Type B pancreatic cell (in vitro differentiated cells): ENCODE measurements around the gene OR52K2. TPM values are rescaled to one million over a fixed set of nuclear protein-coding genes. Genes with fewer than 3 reads are reported as not detected.

Experiments used
- DNase-seq: peaks from one replicate; pipeline ENCODE4 v3.0.0; 2021; ENCODE audit warnings: mixed read lengths; ENCODE audit not compliant: unreplicated experiment; ENCODE audit errors: extremely low spot score
- H3K27ac Mint-ChIP-seq: 2 replicates; pipeline ENCODE4 v1.8.0; 2021; ENCODE audit warnings: mild to moderate bottlenecking, mixed read lengths
- H3K27me3 Mint-ChIP-seq: 2 replicates; pipeline ENCODE4 v1.8.0; 2021; ENCODE audit warnings: mixed read lengths
- H3K36me3 Mint-ChIP-seq: 2 replicates; pipeline ENCODE4 v1.8.0; 2021; ENCODE audit warnings: mixed read lengths
- H3K4me1 Mint-ChIP-seq: one replicate; pipeline ENCODE4 v1.8.0; 2021; ENCODE audit warnings: mixed read lengths; ENCODE audit not compliant: unreplicated experiment
- H3K4me3 Mint-ChIP-seq: 2 replicates; pipeline ENCODE4 v1.8.0; 2021; ENCODE audit warnings: mild to moderate bottlenecking, mixed read lengths
- H3K9me3 Mint-ChIP-seq: 2 replicates; pipeline ENCODE4 v1.8.0; 2021; ENCODE audit warnings: mixed read lengths
- total RNA-seq: library from RNA; stranded (reverse); gene quantifications from 2 replicates; pipeline ENCODE4 v1.2.1, GENCODE V29; 2021; ENCODE audit warnings: low replicate concordance
- TF ChIP-seq, protein P1 (sequence below): fragments of 200-600 bp; sonication (generic); conservative IDR thresholded peaks from 2 replicates; pipeline ENCODE4 v1.5.0; 2021; ENCODE audit warnings: antibody characterized with exemption, mild to moderate bottlenecking

The OR52K2 gene
- total RNA-seq, 1 donor from 2014 or later: not detected

DNA sequence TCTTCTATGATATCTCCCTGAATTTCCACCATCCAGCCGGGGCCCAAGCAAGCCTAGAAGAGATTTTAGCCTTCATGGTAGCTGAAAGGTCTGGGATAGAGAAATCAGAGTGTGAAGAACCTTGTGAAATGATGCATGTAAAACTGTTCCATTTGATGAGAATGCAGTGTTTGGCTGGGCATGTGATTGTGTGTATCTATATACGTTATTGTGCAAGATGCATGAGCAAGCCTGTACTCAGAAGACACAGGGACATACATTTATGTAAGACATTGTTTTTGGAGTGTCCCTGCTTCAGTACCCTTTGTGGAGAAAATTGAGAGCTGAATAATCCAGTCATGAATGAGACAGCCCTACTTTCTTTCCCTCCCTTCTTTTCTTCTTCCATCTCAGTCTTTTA, 15.2 kb upstream of the OR52K2 start:
- Mint-ChIP-seq H3K4me1 (no peaks in the 10 kb centered on the region), H3K9me3 (peaks cover under 1% of the 10 kb centered on the region), H3K27ac (no peak overlapping the region), H3K36me3 (no peaks in the 10 kb centered on the region), H3K27me3 (peaks cover 11% of the 10 kb centered on the region), H3K4me3 (no peak overlapping the region)
- TF ChIP-seq, protein P1, sequence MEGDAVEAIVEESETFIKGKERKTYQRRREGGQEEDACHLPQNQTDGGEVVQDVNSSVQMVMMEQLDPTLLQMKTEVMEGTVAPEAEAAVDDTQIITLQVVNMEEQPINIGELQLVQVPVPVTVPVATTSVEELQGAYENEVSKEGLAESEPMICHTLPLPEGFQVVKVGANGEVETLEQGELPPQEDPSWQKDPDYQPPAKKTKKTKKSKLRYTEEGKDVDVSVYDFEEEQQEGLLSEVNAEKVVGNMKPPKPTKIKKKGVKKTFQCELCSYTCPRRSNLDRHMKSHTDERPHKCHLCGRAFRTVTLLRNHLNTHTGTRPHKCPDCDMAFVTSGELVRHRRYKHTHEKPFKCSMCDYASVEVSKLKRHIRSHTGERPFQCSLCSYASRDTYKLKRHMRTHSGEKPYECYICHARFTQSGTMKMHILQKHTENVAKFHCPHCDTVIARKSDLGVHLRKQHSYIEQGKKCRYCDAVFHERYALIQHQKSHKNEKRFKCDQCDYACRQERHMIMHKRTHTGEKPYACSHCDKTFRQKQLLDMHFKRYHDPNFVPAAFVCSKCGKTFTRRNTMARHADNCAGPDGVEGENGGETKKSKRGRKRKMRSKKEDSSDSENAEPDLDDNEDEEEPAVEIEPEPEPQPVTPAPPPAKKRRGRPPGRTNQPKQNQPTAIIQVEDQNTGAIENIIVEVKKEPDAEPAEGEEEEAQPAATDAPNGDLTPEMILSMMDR: no peak
- no peak for DNase-seq

GRCh38 chr11:4436411-4436810, 12.7 kb upstream of the OR52K2 start:
- peaks cover 4% of the 10 kb centered on the region for H3K9me3 Mint-ChIP-seq
- no peaks in the 10 kb centered on the region for H3K36me3 Mint-ChIP-seq
- no peak overlapping the region for H3K27ac Mint-ChIP-seq
- H3K4me1 Mint-ChIP-seq: no peaks in the 10 kb centered on the region
- no peak overlapping the region for H3K4me3 Mint-ChIP-seq
- TF ChIP-seq, protein P1: no peak
- H3K27me3 Mint-ChIP-seq: peaks cover 11% of the 10 kb centered on the region
- DNase-seq: no peak

GRCh38 chr11:4441515-4441914, 7.6 kb upstream of the OR52K2 start:
- H3K27ac Mint-ChIP-seq: no peak overlapping the region

DNA sequence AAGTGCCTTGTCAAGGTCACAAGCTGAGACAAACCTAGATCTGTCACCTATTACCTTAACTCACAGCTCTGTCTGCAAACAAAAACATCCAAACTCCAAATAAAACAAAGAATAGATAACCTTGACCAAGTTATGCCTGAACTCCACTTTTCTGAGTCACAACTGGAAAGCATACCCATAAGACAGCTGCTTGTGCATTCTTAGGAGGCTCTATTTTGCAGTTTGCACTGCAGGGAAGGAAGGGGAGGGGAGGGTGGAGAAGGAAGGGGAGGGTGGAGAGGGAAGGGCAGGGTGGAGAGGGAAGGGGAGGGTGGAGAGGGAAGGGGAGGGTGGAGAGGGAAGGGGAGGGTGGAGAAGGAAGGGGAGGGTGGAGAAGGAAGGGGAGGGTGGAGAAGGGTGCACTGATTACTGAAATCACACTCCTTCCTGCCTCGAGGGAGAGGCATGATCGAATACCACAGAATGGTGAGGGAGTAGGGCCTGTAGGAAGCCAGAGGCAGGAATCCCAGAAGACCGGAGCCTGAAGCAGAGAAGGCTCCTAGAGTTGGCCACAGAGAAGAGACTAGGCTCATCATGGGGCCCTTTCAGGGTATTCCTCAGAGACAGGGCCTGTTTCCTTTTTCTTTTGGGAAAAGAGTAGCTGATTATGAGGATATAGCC, 5.7 kb upstream of the OR52K2 start:
- no peaks in the 10 kb centered on the region for H3K4me1 Mint-ChIP-seq
- H3K27ac Mint-ChIP-seq: no peak overlapping the region
- peaks cover 4% of the 10 kb centered on the region for H3K9me3 Mint-ChIP-seq
- no peak for DNase-seq
- no peak overlapping the region for H3K4me3 Mint-ChIP-seq
- H3K36me3 Mint-ChIP-seq: no peaks in the 10 kb centered on the region
- TF ChIP-seq, protein P1: no peak
- H3K27me3 Mint-ChIP-seq: no peaks in the 10 kb centered on the region

More at GRCh38 chr11:4441515-4441914, 7.6 kb upstream of the OR52K2 start:
- Mint-ChIP-seq H3K9me3 (peaks cover 4% of the 10 kb centered on the region), H3K36me3 (no peaks in the 10 kb centered on the region), H3K27me3 (peaks cover 2% of the 10 kb centered on the region), H3K4me3 (no peak overlapping the region), H3K4me1 (no peaks in the 10 kb centered on the region)
- TF ChIP-seq, protein P1: no peak
- DNase-seq: no peak

- Mint-ChIP-seq H3K27me3 (peaks cover 2% of the 10 kb centered on the region), H3K36me3 (no peaks in the 10 kb centered on the region), H3K27ac (no peak overlapping the region), H3K9me3 (no peaks in the 10 kb centered on the region), H3K4me1 (no peaks in the 10 kb centered on the region), H3K4me3 (no peak overlapping the region)
- DNase-seq: no peak
- TF ChIP-seq, protein P1: no peak
Measured at GRCh38 chr11:4453118-4453517, 4.0 kb downstream of the OR52K2 start.
